Measurements from ENCODE around the gene TMEM62.

Gene TMEM62

DNA sequence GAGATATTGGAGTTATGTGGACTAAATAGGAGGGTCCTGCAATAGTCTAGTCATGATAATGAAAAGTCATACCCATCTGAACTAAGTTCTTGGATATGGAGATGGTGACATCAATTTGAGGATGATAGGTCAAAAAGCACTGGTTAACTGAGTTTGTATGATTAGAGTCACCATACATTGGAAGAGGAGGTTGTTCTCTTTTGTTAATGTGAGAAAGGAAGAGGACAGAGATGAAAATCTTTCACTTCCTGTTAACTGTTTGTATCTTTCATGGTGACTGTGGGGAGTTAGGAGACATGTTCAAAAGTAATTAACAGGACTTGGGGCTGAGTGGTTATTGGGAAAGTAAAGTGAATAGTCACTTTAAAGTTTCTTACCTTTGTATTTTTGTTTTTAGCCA lies 11.1 kb downstream of the TMEM62 start:
- DNase-seq: no peak
- no peak overlapping the region for H3K4me3 ChIP-seq
- intact Hi-C loops (cut with DNase I; ENCODE audit: low total_unique reads): no loop called here
- H3K9me3 ChIP-seq: no peaks in the 10 kb centered on the region
- H3K4me1 ChIP-seq: no peaks in the 10 kb centered on the region
- no peaks in the 10 kb centered on the region for H3K27me3 ChIP-seq
- TF ChIP-seq, protein P1, sequence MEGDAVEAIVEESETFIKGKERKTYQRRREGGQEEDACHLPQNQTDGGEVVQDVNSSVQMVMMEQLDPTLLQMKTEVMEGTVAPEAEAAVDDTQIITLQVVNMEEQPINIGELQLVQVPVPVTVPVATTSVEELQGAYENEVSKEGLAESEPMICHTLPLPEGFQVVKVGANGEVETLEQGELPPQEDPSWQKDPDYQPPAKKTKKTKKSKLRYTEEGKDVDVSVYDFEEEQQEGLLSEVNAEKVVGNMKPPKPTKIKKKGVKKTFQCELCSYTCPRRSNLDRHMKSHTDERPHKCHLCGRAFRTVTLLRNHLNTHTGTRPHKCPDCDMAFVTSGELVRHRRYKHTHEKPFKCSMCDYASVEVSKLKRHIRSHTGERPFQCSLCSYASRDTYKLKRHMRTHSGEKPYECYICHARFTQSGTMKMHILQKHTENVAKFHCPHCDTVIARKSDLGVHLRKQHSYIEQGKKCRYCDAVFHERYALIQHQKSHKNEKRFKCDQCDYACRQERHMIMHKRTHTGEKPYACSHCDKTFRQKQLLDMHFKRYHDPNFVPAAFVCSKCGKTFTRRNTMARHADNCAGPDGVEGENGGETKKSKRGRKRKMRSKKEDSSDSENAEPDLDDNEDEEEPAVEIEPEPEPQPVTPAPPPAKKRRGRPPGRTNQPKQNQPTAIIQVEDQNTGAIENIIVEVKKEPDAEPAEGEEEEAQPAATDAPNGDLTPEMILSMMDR (IDR thresholded peaks at IDR 0.05): no peak
- peaks cover 36 to 64% (median 38%) of the 10 kb centered on the region in 3 donors for H3K36me3 ChIP-seq
- no peak overlapping the region for H3K27ac ChIP-seq

DNA sequence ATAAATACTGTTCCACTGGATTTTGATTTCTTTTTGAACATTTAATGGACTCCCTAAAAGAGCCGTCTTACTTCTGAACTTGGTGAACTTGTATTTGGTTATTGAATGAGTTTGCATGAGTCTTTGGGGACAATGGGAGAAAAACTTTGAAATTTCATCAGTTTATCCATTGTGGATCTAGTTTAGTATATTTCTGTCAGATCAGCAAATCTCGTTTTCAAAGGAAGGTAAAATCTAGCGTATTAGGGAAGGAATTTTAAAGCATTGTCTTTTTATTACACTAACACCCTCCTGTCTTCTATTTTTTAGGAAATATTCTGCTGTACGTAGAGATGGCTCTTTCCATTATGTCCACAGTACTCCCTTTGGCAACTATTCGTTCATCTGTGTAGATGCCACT lies 12.8 kb downstream of the TMEM62 start:
- Histone ChIP-seq H3K9me3 (no peaks in the 10 kb centered on the region), H3K4me3 (no peak overlapping the region), H3K27ac (no peak overlapping the region), H3K27me3 (no peaks in the 10 kb centered on the region), H3K4me1 (no peaks in the 10 kb centered on the region), H3K36me3 (peaks cover 25 to 60% (median 31%) of the 10 kb centered on the region in 3 donors)
- no peak for DNase-seq
- intact Hi-C loops (cut with DNase I; ENCODE audit: low total_unique reads): no loop called here
- TF ChIP-seq, protein P1 (IDR thresholded peaks at IDR 0.05): no peak

DNA sequence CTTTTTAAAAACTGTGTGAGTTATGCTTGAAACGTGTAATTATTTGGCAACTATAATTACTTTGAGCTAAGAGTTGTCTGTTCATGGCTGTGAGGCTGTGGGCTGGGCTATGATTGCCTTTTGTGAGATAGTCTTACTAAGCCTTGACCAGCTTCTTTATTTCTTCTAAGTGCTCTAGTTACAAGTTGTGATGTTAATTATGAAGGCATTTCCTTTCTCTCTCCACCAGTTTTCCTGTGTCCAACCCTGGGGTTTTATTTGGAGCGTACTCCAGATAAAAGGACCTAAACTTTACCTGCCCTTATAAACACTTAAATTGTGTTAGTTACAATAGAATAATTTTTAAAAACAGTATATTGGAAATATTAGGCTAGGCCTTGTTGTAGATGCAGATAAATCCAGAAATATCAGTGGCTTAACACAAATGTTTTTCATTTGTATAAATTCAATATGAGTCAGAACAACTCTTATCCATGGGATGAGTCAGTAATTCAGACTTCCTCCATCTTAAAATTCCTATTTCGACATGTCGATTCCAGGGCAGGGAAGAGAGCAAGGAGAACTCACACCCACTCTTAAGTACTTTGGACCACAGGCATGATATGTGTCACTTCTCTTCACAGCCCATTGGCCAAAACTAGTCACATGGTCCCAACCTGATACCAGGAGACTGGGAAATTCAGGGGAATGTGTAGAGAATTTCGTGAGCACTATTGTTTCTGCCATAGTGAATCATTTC lies 17.0 kb downstream of the TMEM62 start:
- H3K4me1 ChIP-seq: no peaks in the 10 kb centered on the region
- H3K36me3 ChIP-seq: peaks cover 54 to 76% (median 54%) of the 10 kb centered on the region in 3 donors
- no peak for DNase-seq
- H3K9me3 ChIP-seq: no peaks in the 10 kb centered on the region
- intact Hi-C loops (cut with DNase I; ENCODE audit: low total_unique reads): no loop called here
- no peak overlapping the region for H3K27ac ChIP-seq
- TF ChIP-seq, protein P1 (IDR thresholded peaks at IDR 0.05): no peak
- H3K27me3 ChIP-seq: no peaks in the 10 kb centered on the region
- H3K4me3 ChIP-seq: no peak overlapping the region

DNA sequence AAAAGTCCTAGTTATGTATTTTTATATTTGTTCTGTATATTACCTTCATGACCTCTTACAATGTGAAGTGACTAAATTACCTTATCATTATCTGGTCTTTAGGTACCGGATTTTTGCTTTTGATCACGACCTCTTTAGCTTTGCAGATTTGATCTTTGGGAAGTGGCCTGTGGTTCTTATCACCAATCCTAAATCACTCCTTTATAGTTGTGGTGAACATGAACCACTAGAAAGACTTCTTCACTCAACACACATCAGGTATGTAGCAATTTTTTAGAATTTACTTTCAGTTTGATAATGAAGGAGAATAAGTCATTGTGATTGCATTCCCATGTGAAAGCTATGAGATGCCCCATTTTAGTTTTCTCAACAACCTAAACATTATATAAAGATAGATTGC lies 18.3 kb downstream of the TMEM62 start:
- TF ChIP-seq, protein P1 (IDR thresholded peaks at IDR 0.05): no peak
- H3K9me3 ChIP-seq: no peaks in the 10 kb centered on the region
- DNase-seq: no peak
- no peak overlapping the region for H3K27ac ChIP-seq
- H3K36me3 ChIP-seq: peaks cover 62 to 79% (median 64%) of the 10 kb centered on the region in 3 donors
- intact Hi-C loops (cut with DNase I; ENCODE audit: low total_unique reads): no loop called here
- H3K4me1 ChIP-seq: no peaks in the 10 kb centered on the region
- H3K4me3 ChIP-seq: no peak overlapping the region
- H3K27me3 ChIP-seq: no peaks in the 10 kb centered on the region

DNA sequence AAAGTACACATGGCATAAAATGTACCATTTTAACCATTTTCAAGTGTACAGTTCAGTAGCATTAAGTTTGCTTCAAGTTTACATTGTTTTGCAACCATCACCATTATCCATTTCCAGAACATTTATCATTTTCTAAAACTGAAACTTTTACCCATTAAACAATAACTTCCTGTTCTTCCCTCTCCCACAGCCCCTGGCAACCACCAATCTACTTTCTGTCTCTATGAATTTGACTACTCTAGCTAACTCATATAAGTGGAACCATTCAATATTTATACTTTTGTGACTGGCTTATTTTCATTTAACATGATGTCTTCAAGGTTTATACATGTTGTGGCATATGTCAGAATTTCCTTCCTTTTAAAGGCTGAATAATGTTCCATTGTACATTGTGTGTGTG lies 19.9 kb downstream of the TMEM62 start:
- H3K9me3 ChIP-seq: no peaks in the 10 kb centered on the region
- intact Hi-C loops (cut with DNase I; ENCODE audit: low total_unique reads): no loop called here
- H3K4me1 ChIP-seq: no peaks in the 10 kb centered on the region
- H3K36me3 ChIP-seq: peaks cover 62 to 80% (median 66%) of the 10 kb centered on the region in 3 donors
- no peaks in the 10 kb centered on the region for H3K27me3 ChIP-seq
- H3K4me3 ChIP-seq: no peak overlapping the region
- TF ChIP-seq, protein P1 (IDR thresholded peaks at IDR 0.05): no peak
- no peak overlapping the region for H3K27ac ChIP-seq
- DNase-seq: no peak

All from tibial artery (tissue), 4 donors.